ENCODE measurements around the gene ZNF511.
A peak's percentile ranks its signal among the peaks of the same experiment; 100 is the strongest.

The ZNF511 gene

DNA sequence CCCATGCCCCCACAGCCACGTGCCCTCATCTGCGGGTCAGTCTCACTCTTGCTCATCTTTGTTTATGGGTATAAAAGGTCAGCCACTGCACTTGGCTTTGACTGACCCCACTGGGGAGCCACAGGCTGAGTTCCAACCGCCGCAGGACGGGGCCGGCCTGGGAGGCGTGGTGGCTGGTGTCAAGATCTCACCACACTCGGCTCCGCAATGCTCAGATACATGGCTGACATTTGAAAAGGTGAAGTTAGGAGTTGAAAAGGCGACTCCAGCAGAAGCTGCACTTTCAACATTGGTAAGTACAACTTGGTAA lies 14.9 kb upstream of the ZNF511 start:
- DNase-seq, result no peak

GRCh38 chr10:133294189-133294588 lies 14.5 kb upstream of the ZNF511 start:
- no peak for DNase-seq

GRCh38 chr10:133295426-133296320 lies 13.0 kb upstream of the ZNF511 start:
- DNase-seq, result no peak

DNA sequence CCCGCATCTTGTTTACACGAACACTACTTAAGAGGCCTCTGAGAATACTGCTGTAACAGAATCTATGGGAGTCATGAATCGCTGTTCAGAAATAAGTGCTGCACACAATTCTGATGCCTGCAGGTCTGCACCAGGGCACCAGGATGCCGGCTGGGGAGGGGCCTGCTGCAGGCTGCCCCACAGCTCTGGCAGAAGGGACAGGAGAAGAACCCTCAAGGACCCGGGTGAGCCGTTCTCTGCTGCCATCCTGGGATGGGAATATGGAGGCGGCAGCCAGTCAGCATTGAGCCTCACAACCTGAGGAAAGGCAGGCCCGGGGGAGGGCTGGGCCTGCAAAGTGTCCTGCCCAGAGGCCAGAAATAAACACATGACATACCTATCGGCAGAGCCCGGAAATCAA lies 11.2 kb upstream of the ZNF511 start:
- no peak for DNase-seq

GRCh38 chr10:133298466-133298865 lies 10.2 kb upstream of the ZNF511 start:
- DNase-seq, result no peak

GRCh38 chr10:133299224-133299623 lies 9.5 kb upstream of the ZNF511 start:
- DNase-seq, result no peak

- no peak for DNase-seq
Measured at GRCh38 chr10:133299738-133300137, 9.0 kb upstream of the ZNF511 start.

DNA sequence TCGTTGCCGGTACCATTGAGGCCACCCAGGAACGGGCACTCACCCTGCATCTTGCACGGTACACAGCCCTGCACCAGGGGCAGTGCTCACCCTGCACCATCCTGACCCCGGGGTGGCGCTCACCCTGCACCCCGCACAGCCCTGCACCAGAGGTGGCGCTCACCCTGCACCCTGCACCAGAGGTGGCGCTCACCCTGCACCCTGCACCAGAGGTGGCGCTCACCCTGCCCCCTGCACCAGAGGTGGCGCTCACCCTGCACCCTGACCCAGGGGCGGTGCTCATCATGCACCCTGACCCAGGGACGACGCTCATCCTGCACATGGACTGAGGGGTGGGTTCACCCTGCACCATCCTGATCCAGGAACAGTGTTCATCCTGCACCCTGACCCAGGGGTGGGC lies 6.5 kb upstream of the ZNF511 start:
- DNase-seq, result no peak

GRCh38 chr10:133303206-133303605 lies 5.5 kb upstream of the ZNF511 start:
- DNase-seq, result no peak

- no peak for DNase-seq
Measured at GRCh38 chr10:133306097-133306476, 2.6 kb upstream of the ZNF511 start.

GRCh38 chr10:133306941-133307379 lies 1.8 kb upstream of the ZNF511 start:
- no peak for DNase-seq

GRCh38 chr10:133307776-133308420 lies 816 bp upstream of the ZNF511 start:
- DNase-seq, result peak; percentile 88 to 92

- DNase-seq, result peak; percentile 94 to 95
Measured at GRCh38 chr10:133309100-133309719, 496 bp downstream of the ZNF511 start.

DNA sequence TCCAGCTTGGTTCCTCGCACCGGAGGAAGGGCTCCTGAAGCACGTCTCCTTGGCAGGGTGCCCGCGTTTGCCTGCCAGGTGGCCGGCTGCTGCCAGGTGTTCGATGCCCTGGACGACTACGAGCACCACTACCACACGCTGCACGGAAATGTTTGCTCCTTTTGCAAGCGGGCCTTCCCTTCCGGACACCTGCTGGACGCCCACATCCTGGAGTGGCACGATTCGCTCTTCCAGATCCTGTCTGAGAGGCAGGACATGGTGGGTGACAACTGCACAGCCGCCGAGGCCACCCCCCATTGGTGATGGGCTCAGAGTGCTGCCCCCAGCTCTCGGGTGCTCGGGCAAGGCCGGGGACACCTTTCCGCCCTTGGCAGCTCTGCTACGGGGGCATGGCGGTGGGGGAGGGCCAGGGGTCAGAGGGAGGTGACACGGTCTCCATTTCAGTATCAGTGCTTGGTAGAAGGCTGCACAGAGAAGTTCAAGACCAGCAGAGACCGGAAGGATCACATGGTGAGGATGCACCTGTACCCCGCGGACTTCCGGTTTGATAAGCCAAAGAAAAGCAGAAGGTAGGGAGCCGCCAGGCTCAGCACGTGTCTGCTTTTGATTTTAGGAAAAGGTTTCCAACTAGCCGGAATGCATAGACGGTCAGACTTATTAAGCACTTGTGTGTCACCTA lies 1.1 kb downstream of the ZNF511 start:
- no peak for DNase-seq

GRCh38 chr10:133310399-133310755 lies 1.7 kb downstream of the ZNF511 start:
- no peak for DNase-seq

GRCh38 chr10:133310789-133311188 lies 2.1 kb downstream of the ZNF511 start:
- no peak for DNase-seq

GRCh38 chr10:133311570-133311969 lies 2.9 kb downstream of the ZNF511 start:
- no peak for DNase-seq

GRCh38 chr10:133312016-133312768 lies 3.5 kb downstream of the ZNF511 start:
- DNase-seq, result no peak

- no peak for DNase-seq
Measured at GRCh38 chr10:133312769-133313145, 4.0 kb downstream of the ZNF511 start.

DNA sequence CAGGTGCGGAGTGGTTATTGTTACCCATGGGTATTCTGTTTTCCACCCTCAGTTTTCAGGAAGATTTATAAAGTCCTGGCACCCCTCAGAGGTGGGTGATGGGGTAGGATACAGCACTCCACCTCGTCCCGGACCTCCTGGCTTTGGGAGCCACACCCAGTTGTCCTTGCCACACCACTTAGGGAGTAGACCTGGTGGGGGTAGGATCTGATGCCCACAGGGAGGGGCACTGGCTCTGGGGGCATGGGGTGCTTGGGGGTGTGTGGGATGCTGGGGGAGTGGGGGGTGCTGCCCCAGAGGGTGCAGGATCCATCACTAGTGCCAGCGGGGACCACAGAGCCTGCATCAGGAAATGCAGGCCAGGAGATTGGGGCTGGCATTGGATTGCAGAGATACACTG lies 4.5 kb downstream of the ZNF511 start:
- DNase-seq, result no peak

GRCh38 chr10:133314911-133315310 lies 6.2 kb downstream of the ZNF511 start:
- no peak for DNase-seq

- DNase-seq, result no peak
Measured at GRCh38 chr10:133315847-133316246, 7.1 kb downstream of the ZNF511 start.

- no peak for DNase-seq
Measured at GRCh38 chr10:133316266-133316665, 7.6 kb downstream of the ZNF511 start.

All from activated CD4-positive, alpha-beta T cell treated with anti-CD3 and anti-CD28 coated beads, Interleukin-2, amount 50 U/mL, for 48 hours (primary cell).